Measurements from ENCODE around the gene ABHD12.
"Not testable (repeated sequence)": the region's sequence is repeated elsewhere in the genome, so short reads cannot be mapped to it uniquely, and the experiment has no call there.

Gene ABHD12

DNA sequence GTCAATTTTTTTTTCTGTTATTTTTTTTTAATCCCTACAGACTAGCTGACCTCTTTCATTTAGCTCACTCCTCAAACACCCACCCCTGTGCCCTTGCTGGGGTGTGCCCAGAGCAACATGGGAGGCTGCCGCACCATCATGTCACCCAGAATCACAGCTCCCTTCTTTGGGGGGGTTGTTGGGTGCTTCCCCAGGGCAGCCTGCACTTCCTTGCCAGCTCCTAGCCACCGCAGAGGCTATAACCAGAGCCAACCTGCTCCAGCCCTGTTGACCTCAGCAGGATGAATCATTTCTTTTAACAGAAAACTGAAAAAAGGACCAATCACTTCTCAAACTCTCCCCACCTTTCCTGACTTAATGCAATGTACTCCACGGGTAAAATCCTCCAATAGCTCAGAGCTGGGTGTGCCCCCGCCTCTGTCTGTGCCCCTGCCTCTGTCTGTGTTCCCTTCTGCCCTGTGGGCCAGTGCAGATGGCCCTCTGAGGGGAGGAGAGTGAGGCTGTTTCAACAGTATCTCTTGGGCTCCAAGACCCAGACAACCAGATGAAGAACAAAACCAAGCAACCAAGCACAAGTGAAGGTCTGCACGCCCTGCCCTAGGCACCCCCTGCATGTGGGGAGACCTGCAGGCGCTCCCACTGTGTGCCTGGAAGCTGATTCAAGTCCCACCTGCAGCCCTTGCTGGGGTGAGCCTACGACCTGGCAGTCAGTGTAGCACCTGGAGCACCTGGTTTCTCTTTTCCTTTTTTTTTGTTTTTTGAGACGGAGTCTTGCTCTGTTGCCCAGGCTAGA lies 75.0 kb downstream of the ABHD12 start:
- H3K9me3 ChIP-seq (ENCODE audit: control insufficient read depth, low read length) = no peaks in the 10 kb centered on the region
- peak overlapping the region; percentile 28 to 67 for H3K18ac ChIP-seq (ENCODE audit: low read depth in 1 of 2, low read length in 2 of 2)
- peak overlapping the region; percentile 46 to 55 for H3K4ac ChIP-seq (ENCODE audit: low read depth in 1 of 2, low read length in 2 of 2)
- peak overlapping the region in 1 of 2 experiments; percentile 34 for H3K23ac ChIP-seq (ENCODE audit: low read length in 2 of 2)
- H2AK5ac ChIP-seq (ENCODE audit: low read length, severe bottlenecking) = peak overlapping the region; percentile 88
- 80% methylated on average over 8 of the region's 8 CpGs for WGBS
- peaks cover 32% of the 10 kb centered on the region for H3K4me1 ChIP-seq (ENCODE audit: control insufficient read depth, insufficient read depth, low read depth, low read length)
- no peak overlapping the region for H4K8ac ChIP-seq (ENCODE audit: low read length)
- no peak overlapping the region for H3K4me3 ChIP-seq (ENCODE audit: insufficient read depth in 1 of 2, low read depth in 1 of 2, low read length in 2 of 2)
- H3K14ac ChIP-seq (ENCODE audit: low read length in 2 of 2) = no peak overlapping the region
- DNase-seq = no peak
- H3K9ac ChIP-seq (ENCODE audit: low read length) = peak overlapping the region; percentile 57
- H4K91ac ChIP-seq (ENCODE audit: low read length) = peak overlapping the region; percentile 35
- no peak overlapping the region for H2AFZ ChIP-seq (ENCODE audit: low read depth, low read length)
- H3K4me2 ChIP-seq (ENCODE audit: low read length, poor library complexity, severe bottlenecking) = no peak overlapping the region
- H2BK5ac ChIP-seq (ENCODE audit: low read depth, low read length, poor library complexity, severe bottlenecking) = no peak overlapping the region
- H3K27me3 ChIP-seq (ENCODE audit: control insufficient read depth in 1 of 2, insufficient read depth in 1 of 2, low read length in 2 of 2) = no peaks in the 10 kb centered on the region
- H2BK12ac ChIP-seq (ENCODE audit: low read length in 2 of 2) = peak overlapping the region in 1 of 2 experiments; percentile 80
- peak overlapping the region; percentile 44 for H3K27ac ChIP-seq (ENCODE audit: low read length, poor library complexity, severe bottlenecking)
- H3K79me1 ChIP-seq (replicated peaks; ENCODE audit: low read length, poor library complexity, severe bottlenecking) = peaks cover 38% of the 10 kb centered on the region
- H3K36me3 ChIP-seq (ENCODE audit: control insufficient read depth in 1 of 2, insufficient read depth in 2 of 2, low read depth in 1 of 2, low read length in 2 of 2) = peaks cover 4 to 40% of the 10 kb centered on the region in 2 experiments
- no peak overlapping the region for H2BK120ac ChIP-seq (ENCODE audit: low read depth, low read length)
- no peak overlapping the region for H2BK15ac ChIP-seq (ENCODE audit: low read depth, poor library complexity, severe bottlenecking)

- H2BK12ac ChIP-seq (ENCODE audit: low read length in 2 of 2) = peak overlapping the region; percentile 45 to 71
- DNase-seq = no peak
- peak overlapping the region; percentile 58 for H2AK5ac ChIP-seq (ENCODE audit: low read length, severe bottlenecking)
- H4K91ac ChIP-seq (ENCODE audit: low read length) = peak overlapping the region; percentile 61
- no peak overlapping the region for H3K4me3 ChIP-seq (ENCODE audit: insufficient read depth in 1 of 2, low read depth in 1 of 2, low read length in 2 of 2)
- H3K23ac ChIP-seq (ENCODE audit: low read length in 2 of 2) = no peak overlapping the region
- peak overlapping the region in 1 of 2 experiments; percentile 70 for H3K4ac ChIP-seq (ENCODE audit: low read depth in 1 of 2, low read length in 2 of 2)
- no peak overlapping the region for H2BK15ac ChIP-seq (ENCODE audit: low read depth, poor library complexity, severe bottlenecking)
- no peak overlapping the region for H2BK120ac ChIP-seq (ENCODE audit: low read depth, low read length)
- peak overlapping the region in 1 of 2 experiments; percentile 15 for H3K14ac ChIP-seq (ENCODE audit: low read length in 2 of 2)
- H3K4me2 ChIP-seq (ENCODE audit: low read length, poor library complexity, severe bottlenecking) = no peak overlapping the region
- 95% methylated on average over 16 of the region's 17 CpGs for WGBS
- H2BK5ac ChIP-seq (ENCODE audit: low read depth, low read length, poor library complexity, severe bottlenecking) = no peak overlapping the region
- H3K27ac ChIP-seq (ENCODE audit: low read length, poor library complexity, severe bottlenecking) = no peak overlapping the region
- peaks cover 0 to 31% of the 10 kb centered on the region in 2 experiments for H3K36me3 ChIP-seq (ENCODE audit: control insufficient read depth in 1 of 2, insufficient read depth in 2 of 2, low read depth in 1 of 2, low read length in 2 of 2)
- H3K18ac ChIP-seq (ENCODE audit: low read depth in 1 of 2, low read length in 2 of 2) = peak overlapping the region; percentile 67 to 68
- H3K79me1 ChIP-seq (replicated peaks; ENCODE audit: low read length, poor library complexity, severe bottlenecking) = peaks cover 33% of the 10 kb centered on the region
- no peak overlapping the region for H2AFZ ChIP-seq (ENCODE audit: low read depth, low read length)
- peaks cover 39% of the 10 kb centered on the region for H3K4me1 ChIP-seq (ENCODE audit: control insufficient read depth, insufficient read depth, low read depth, low read length)
- no peaks in the 10 kb centered on the region for H3K9me3 ChIP-seq (ENCODE audit: control insufficient read depth, low read length)
- H3K9ac ChIP-seq (ENCODE audit: low read length) = no peak overlapping the region
- H4K8ac ChIP-seq (ENCODE audit: low read length) = peak overlapping the region; percentile 9
- no peaks in the 10 kb centered on the region for H3K27me3 ChIP-seq (ENCODE audit: control insufficient read depth in 1 of 2, insufficient read depth in 1 of 2, low read length in 2 of 2)
These were observed 75.9 kb downstream of the ABHD12 start for GRCh38 chr20:25314497-25315417.

- Histone ChIP-seq H2AFZ (ENCODE audit: low read depth, low read length) (no peak overlapping the region), H3K4me1 (ENCODE audit: control insufficient read depth, insufficient read depth, low read depth, low read length) (peaks cover 47% of the 10 kb centered on the region), H3K9ac (ENCODE audit: low read length) (no peak overlapping the region), H2BK5ac (ENCODE audit: low read depth, low read length, poor library complexity, severe bottlenecking) (no peak overlapping the region), H2BK12ac (ENCODE audit: low read length in 2 of 2) (no peak overlapping the region), H4K91ac (ENCODE audit: low read length) (no peak overlapping the region), H3K27ac (ENCODE audit: low read length, poor library complexity, severe bottlenecking) (no peak overlapping the region), H3K27me3 (ENCODE audit: control insufficient read depth in 1 of 2, insufficient read depth in 1 of 2, low read length in 2 of 2) (no peaks in the 10 kb centered on the region), H3K36me3 (ENCODE audit: control insufficient read depth in 1 of 2, insufficient read depth in 2 of 2, low read depth in 1 of 2, low read length in 2 of 2) (peaks cover 0 to 21% of the 10 kb centered on the region in 2 experiments), H2AK5ac (ENCODE audit: low read length, severe bottlenecking) (no peak overlapping the region), H3K23ac (ENCODE audit: low read length in 2 of 2) (no peak overlapping the region), H2BK120ac (ENCODE audit: low read depth, low read length) (no peak overlapping the region), H3K18ac (ENCODE audit: low read depth in 1 of 2, low read length in 2 of 2) (no peak overlapping the region), H4K8ac (ENCODE audit: low read length) (peak overlapping the region; percentile 21), H3K4me2 (ENCODE audit: low read length, poor library complexity, severe bottlenecking) (no peak overlapping the region), H3K79me1 (replicated peaks; ENCODE audit: low read length, poor library complexity, severe bottlenecking) (peaks cover 23% of the 10 kb centered on the region), H3K14ac (ENCODE audit: low read length in 2 of 2) (no peak overlapping the region), H3K4ac (ENCODE audit: low read depth in 1 of 2, low read length in 2 of 2) (peak overlapping the region in 1 of 2 experiments; percentile 8), H3K4me3 (ENCODE audit: insufficient read depth in 1 of 2, low read depth in 1 of 2, low read length in 2 of 2) (no peak overlapping the region), H2BK15ac (ENCODE audit: low read depth, poor library complexity, severe bottlenecking) (no peak overlapping the region), H3K9me3 (ENCODE audit: control insufficient read depth, low read length) (no peaks in the 10 kb centered on the region)
- DNase-seq = peak; percentile 66
- WGBS = 86% methylated on average over 1 of the region's 2 CpGs
These were observed 77.0 kb downstream of the ABHD12 start for GRCh38 chr20:25313593-25313992.

- H3K4ac ChIP-seq (ENCODE audit: low read depth in 1 of 2, low read length in 2 of 2); H3K4me2 ChIP-seq (ENCODE audit: low read length, poor library complexity, severe bottlenecking); H4K91ac ChIP-seq (ENCODE audit: low read length); H3K27ac ChIP-seq (ENCODE audit: low read length, poor library complexity, severe bottlenecking); H2BK5ac ChIP-seq (ENCODE audit: low read depth, low read length, poor library complexity, severe bottlenecking); H2BK12ac ChIP-seq (ENCODE audit: low read length in 2 of 2); H4K8ac ChIP-seq (ENCODE audit: low read length); H3K9me3 ChIP-seq (ENCODE audit: control insufficient read depth, low read length); H3K18ac ChIP-seq (ENCODE audit: low read depth in 1 of 2, low read length in 2 of 2); H2AK5ac ChIP-seq (ENCODE audit: low read length, severe bottlenecking); H3K4me3 ChIP-seq (ENCODE audit: insufficient read depth in 1 of 2, low read depth in 1 of 2, low read length in 2 of 2); H2AFZ ChIP-seq (ENCODE audit: low read depth, low read length); H3K23ac ChIP-seq (ENCODE audit: low read length in 2 of 2); H3K9ac ChIP-seq (ENCODE audit: low read length); H3K27me3 ChIP-seq (ENCODE audit: control insufficient read depth in 1 of 2, insufficient read depth in 1 of 2, low read length in 2 of 2); DNase-seq; H2BK120ac ChIP-seq (ENCODE audit: low read depth, low read length); H3K14ac ChIP-seq (ENCODE audit: low read length in 2 of 2): not testable (repeated sequence)
- H2BK15ac ChIP-seq (ENCODE audit: low read depth, poor library complexity, severe bottlenecking) = peak overlapping the region; percentile 33
- WGBS = 92% methylated on average over 18 of the region's 33 CpGs
- peaks cover 25% of the 10 kb centered on the region for H3K79me1 ChIP-seq (replicated peaks; ENCODE audit: low read length, poor library complexity, severe bottlenecking)
- H3K4me1 ChIP-seq (ENCODE audit: control insufficient read depth, insufficient read depth, low read depth, low read length) = peaks cover 53% of the 10 kb centered on the region
- peaks cover 0 to 27% of the 10 kb centered on the region in 2 experiments for H3K36me3 ChIP-seq (ENCODE audit: control insufficient read depth in 1 of 2, insufficient read depth in 2 of 2, low read depth in 1 of 2, low read length in 2 of 2)
These were observed 77.9 kb downstream of the ABHD12 start for GRCh38 chr20:25312716-25313115.

Measured in mesenchymal stem cell (in vitro differentiated cells and primary cell).